C1 segment of cervical spinal cord (tissue), 14 donors: ENCODE results near the gene ACTRT3.

Experiments
- DNase-seq, 14 donors: peaks; one replicate each; lab custom pipeline; 2025; lab: John Stamatoyannopoulos, UW

Gene ACTRT3

GRCh38 chr3:169769287-169770181, at the start of gene ACTRT3:
TSS of gene ACTRT3 (minus strand) at chr3:169769561. CDS start at chr3:169769520, 41 bp downstream.
- DNase-seq = peak in 12 of 14 donors; percentile 4 to 82 (median 50)

- no peak for DNase-seq
These were observed 49.0 kb upstream of the ACTRT3 start for GRCh38 chr3:169818316-169818715.

DNA sequence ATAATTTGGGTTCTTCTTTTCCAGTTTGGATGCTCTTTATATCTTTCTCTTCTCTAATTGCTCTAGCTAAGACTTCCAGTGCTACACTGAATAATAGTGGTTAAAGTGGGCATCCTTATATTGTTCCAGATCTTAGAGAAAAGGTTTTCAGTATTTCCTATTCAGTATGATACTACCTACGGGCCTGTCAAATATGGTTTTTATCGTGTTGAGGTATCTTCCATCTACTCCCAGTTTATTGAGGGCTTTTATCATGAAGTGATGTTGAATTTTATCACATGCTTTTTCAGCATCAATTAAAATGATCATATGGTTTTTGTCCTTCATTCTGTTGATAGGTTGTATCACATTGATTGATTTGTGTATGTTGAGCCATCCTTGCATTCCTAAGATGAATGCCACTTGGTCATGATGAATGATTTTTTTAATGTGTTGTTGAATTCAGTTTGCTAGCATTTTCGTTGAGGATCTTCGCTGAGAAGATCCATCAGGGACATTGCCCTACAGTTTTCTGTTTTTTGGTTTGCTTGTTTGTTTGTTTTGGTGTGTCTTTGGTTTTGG, 46.3 kb upstream of the ACTRT3 start:
- DNase-seq = no peak

DNA sequence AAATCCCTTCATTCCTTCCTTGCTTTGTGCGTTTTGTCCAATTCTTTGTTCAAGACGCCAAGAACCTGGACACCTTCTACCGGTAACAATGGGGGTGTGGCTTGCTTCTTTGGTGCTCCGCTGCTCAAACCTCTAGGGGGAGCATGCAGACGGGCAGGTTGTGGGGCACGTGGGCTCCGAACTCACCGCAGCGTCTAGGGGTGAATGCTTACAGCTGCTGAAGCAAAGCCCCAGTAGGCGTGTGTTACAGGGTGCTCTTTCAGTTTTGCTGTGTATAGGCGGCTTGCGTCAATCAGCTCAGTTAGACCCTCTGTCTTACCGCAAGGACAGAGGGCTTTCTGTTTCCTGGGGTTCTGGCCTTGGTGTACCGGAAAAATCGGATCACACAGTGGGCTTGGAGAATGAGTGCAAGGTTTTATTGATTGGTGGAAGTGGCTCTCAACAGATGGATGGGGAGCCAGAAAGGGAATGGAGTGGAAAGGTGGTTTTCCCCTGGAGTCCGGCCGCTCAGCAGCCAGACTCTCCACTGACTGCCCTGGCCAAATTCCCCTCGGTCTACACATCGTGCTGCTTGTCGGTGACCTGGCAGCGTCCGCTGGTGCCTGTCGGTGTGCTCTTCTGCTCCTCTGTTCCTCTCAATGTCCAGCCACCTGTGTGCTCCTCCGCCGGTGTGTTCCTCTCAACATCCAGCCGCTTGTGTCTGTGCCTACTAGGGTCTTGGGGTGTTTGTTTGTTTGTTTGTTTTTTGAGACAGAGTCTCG, 44.6 kb upstream of the ACTRT3 start:
- no peak for DNase-seq

GRCh38 chr3:169813278-169813677, 43.9 kb upstream of the ACTRT3 start:
- no peak for DNase-seq

DNA sequence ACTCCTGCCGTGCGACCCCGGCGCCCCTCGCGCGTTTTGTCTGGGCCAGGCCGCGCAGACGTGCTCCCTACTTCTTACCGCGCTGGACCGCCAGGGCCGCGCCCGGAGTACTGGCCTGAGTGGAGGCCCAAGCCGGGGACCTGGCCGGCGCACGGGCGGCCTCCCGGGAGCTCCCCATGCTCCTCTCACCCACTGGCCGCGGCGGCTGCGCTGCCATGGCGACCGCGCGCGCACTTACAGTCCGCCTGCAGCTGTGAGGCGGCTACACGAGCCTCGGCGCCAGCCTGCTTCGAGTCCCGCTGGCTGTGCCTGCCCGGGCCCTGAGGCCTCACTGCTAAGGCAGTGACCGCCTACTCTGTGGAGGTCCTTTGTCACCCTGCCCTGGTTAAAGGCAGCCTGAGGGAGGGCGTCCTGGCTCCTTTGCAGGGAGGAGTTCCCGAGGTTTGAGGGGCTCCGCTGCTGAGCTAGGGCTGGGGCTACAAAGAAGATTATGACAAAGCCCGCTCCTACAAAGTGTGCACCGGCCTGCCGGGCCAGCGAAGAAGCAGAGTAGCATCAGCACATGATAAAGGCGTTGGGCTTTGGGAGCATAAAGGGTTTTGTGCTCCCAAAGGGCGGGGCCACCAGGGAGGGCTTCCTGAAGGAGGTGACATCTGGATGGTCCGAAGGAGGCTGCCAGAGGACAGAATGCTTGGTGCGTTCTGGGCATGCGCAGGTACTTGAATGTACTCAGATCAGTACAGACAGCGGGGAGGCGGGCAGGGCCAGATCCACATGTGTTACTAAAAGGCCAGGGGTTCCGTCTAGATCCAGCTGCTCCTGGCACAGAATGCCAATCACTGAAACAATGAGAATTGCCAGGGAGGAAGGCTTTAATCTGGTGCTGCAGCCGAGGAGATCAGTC, 43.2 kb upstream of the ACTRT3 start, which contains the start of the genes LRRC34 and LRRIQ4:
LRRC34 (minus strand) TSS at position 573 of the 904 bp plus-strand sequence; CDS start at position 217, 356 bp downstream.
LRRIQ4 (plus strand) TSS at position 539 of the 904 bp plus-strand sequence. CDS start 9,052 bp downstream, outside the sequence.
- peak in 11 of 14 donors; percentile 11 to 71 (median 51) for DNase-seq

GRCh38 chr3:169811631-169812331, 42.4 kb upstream of the ACTRT3 start:
- peak in 1 of 14 donors; percentile 46 for DNase-seq

DNA sequence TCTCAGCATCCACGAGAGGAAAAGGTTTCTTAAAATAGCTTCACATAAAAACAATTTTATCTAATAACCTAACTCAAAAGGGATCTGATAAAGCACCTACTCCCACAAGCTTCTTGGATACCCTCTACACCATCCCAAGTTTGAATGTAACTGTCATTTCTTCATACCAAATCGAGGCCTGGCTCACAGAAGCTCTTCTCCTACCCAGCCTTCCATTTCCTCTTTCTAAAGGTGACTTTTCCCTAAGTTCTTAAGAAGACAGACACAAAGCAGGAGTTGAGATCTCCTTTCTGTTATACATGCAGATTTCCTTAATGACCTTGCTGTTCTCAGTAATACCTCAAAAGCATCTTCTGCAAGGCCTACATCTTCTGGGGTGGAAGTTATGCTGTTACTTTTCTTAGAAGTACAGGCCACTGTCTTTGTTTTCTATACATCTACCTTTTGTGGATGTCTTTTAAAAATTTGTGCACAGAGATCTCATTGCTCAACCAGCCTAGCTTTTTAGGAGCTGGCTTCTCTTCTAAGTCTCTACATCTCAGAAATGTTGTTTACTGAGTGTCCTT, 40.0 kb upstream of the ACTRT3 start:
- no peak for DNase-seq

DNA sequence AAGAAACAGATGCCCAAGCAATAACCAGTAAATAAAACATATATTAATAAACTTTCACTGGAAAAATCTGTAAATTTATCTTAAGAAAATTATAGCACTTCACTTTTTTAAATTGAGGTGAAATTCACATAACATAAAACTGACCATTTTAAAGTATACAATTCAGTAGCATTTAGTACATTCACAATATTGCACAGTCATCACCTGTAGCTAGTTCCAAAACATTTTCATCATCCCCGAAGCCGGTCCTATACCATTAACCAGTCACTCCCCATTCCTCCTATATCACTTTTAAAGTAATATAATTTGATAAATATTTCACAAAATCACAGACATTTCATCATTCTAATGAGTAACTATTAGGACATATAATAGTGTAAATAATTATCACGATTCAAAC, 35.3 kb upstream of the ACTRT3 start:
- DNase-seq = no peak

DNA sequence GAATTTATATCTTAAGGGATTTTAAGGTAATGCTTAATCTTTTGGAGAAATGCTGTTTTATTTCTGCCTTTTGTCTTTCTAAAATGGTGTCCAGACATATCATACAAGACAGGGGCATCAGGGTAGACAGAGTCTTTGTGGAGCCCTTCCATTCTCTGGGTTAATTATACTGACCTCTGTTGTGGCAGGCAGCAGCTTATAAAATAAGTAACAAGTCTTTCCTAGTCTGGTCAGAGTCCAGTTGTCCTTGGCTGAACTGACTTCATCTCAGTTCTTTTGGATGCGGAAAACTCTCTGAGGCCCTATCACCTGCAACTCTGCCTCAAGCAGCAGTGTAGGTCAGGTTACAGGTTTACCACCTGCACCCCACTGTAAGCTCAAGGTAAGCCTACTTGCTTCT, 23.0 kb upstream of the ACTRT3 start:
- DNase-seq = no peak

GRCh38 chr3:169790687-169791429, 21.5 kb upstream of the ACTRT3 start:
- DNase-seq = no peak

DNA sequence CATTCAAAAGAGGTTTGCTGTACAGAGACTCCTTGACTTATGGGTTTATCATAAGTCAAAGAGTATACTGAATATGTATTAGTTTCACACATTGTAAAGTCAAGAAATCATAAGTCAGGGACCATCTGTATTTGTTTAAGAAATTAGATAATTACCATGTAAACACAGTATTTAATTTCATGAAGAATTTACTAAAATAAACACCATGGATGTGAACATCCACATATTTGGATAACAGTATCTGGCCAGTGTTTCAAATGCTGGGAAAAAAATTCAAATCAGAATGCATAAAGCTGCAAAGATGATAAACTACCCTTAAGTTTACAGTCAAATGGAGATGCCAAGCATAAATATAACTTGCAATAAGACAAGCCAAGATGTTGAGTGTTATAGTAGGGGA, 20.9 kb upstream of the ACTRT3 start:
- DNase-seq = no peak

- DNase-seq = no peak
These were observed 18.4 kb upstream of the ACTRT3 start for GRCh38 chr3:169787791-169788190.

DNA sequence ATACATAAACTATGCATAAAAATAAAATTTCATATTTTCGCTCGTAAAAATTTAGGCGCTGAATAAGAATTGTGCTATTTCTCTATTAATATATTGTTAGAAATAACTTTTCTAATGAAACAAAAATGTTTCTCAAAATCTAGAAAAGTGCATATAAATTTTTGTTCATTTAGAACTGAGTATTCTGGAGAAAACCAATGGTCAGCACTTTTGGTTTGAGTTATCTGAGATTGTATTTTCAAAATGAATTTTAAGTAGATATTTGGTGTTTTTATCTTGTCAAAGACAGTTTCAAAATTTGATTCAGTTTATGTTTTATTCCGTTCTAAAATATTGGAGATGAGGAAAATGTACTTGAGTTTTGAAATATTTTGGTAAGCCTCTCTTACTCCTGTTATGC, 17.8 kb upstream of the ACTRT3 start:
- no peak for DNase-seq

GRCh38 chr3:169781209-169781855, 12.0 kb upstream of the ACTRT3 start:
- DNase-seq = no peak

GRCh38 chr3:169780742-169781141, 11.4 kb upstream of the ACTRT3 start:
- DNase-seq = no peak

DNA sequence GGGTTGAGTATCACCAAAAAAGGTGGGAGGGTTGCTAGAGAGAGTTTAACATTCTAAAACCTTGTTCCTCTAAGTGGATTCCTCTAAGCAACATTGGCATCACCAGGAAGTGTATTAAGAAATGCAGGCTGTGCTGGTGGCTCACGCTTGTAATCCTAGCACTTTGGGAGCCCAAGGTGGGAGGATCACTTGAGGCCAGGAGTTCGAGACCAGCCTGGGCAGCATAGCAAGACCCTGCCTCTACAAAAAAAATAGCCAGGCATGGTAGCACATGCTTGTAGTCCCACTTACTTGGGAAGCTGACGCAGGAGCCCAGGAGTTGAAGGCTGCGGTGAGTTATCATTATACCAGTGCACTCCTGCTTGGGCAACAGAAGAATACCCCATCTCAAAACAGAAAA, 8.5 kb upstream of the ACTRT3 start:
- no peak for DNase-seq

DNA sequence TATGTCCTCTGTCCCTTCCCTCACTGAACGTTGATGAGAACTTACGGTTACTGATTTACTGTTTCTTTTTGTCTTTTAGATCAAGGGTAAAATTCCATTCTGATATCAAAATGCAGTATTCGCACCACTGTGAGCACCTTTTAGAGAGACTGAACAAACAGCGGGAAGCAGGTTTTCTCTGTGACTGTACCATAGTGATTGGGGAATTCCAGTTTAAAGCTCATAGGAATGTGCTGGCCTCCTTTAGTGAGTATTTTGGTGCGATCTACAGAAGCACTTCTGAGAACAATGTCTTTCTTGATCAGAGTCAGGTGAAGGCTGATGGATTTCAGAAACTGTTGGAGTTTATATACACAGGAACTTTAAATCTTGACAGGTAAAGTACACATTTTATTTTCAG, 4.8 kb upstream of the ACTRT3 start:
- no peak for DNase-seq
